Brain microvascular endothelial cell (primary cell): ENCODE measurements around the gene SUSD1.

Experiments used
- DNase-seq: peaks from one replicate; pipeline ENCODE4 v3.0.0-alpha.2; 2020
- H3K27ac ChIP-seq: fragments of 250-450 bp; sonication (Bioruptor Pico); 2 replicates; pipeline ENCODE4 v1.5.1; 2020; ENCODE audit warnings: mild to moderate bottlenecking, moderate library complexity
- H3K27me3 ChIP-seq: fragments of 250-450 bp; sonication (Bioruptor Pico); replicated peaks from 2 replicates; pipeline ENCODE4 v1.5.1; 2020; ENCODE audit warnings: mild to moderate bottlenecking
- H3K36me3 ChIP-seq: fragments of 250-450 bp; sonication (Bioruptor Pico); replicated peaks from 2 replicates; pipeline ENCODE4 v1.5.1; 2020; ENCODE audit warnings: mild to moderate bottlenecking
- H3K4me3 ChIP-seq: 2 replicates; pipeline ENCODE4 v1.5.1; 2011; ENCODE audit warnings: low read depth, mild to moderate bottlenecking, control low read depth, low read length, moderate library complexity
- in situ Hi-C: cut with HindIII; loops from 2 replicates; pipeline ENCODE4 v1.10.0; 2017; ENCODE audit warnings: low sequenced_read_pairs, low pct_ligation_motif_present
- TF ChIP-seq, protein P1 (sequence below): IDR thresholded peaks from 2 replicates; pipeline ENCODE4 v1.5.1; 2011; ENCODE audit warnings: low read depth, mild to moderate bottlenecking, moderate library complexity, low read length, control low read depth, inconsistent platforms; ENCODE audit errors: missing control alignments

SUSD1 gene

DNA sequence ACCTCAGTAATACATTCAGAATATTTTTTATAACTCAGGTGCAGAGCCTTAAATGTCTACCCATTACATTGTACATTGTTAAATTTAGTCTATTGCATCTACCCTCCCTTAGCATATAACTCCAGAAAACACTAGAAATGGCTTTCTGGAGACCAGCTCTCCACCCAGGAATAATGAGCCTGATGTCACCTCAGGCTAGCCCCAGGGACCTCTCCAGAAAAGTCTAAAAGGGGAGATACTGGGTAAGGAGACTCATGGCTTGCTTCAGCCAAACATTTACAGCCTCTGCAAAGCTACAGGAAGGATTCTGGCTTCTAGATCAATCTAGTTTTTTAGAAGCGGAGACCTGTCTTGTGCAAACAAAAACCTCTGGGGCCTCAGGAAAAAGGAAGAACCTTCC, 13.8 kb upstream of the SUSD1 start:
- H3K27me3 ChIP-seq: no peaks in the 10 kb centered on the region
- no peak overlapping the region for H3K4me3 ChIP-seq
- no peak overlapping the region for H3K27ac ChIP-seq
- in situ Hi-C loops: no loop called here
- no peak for DNase-seq
- no peaks in the 10 kb centered on the region for H3K36me3 ChIP-seq
- TF ChIP-seq, protein P1, sequence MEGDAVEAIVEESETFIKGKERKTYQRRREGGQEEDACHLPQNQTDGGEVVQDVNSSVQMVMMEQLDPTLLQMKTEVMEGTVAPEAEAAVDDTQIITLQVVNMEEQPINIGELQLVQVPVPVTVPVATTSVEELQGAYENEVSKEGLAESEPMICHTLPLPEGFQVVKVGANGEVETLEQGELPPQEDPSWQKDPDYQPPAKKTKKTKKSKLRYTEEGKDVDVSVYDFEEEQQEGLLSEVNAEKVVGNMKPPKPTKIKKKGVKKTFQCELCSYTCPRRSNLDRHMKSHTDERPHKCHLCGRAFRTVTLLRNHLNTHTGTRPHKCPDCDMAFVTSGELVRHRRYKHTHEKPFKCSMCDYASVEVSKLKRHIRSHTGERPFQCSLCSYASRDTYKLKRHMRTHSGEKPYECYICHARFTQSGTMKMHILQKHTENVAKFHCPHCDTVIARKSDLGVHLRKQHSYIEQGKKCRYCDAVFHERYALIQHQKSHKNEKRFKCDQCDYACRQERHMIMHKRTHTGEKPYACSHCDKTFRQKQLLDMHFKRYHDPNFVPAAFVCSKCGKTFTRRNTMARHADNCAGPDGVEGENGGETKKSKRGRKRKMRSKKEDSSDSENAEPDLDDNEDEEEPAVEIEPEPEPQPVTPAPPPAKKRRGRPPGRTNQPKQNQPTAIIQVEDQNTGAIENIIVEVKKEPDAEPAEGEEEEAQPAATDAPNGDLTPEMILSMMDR: no peak

DNA sequence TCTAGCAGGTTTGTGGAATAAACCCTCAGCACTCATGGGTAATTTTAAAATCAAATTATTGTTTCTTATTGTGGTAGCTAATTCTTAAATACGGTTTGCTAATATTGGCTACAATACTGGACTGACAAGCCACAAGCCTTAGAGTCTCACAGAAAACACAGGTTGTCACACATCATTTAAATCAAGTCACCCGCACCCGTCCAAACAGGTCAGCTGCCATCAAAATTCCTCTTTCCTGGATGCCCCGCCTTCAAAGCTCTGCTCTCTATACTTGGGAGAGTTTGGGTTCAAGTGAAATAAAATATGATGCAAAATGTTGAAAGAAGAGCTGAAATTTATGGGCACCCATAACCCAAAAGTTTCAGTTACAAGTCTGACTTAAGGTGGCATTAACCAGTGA, 12.3 kb upstream of the SUSD1 start:
- H3K36me3 ChIP-seq: no peaks in the 10 kb centered on the region
- TF ChIP-seq, protein P1: no peak
- in situ Hi-C loops: no loop called here

DNA sequence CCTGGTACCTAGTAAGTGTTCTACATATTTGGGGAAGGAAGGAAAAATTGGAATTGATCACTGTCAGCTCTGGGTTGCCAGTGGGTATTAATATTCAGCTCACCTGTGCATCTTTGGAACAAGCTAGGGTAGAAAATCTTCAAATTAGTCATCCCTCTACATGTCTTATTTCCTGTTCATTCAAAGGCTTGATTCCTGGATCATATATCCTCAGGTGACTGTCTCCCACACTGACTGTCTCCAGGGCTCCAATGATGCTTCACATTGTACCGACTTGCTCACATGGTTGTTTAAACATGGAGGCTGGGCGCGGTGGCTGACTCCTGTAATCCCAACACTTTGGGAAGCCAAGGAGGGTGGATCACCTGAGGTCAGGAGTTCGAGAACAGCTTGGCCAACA, 11.6 kb upstream of the SUSD1 start:
- TF ChIP-seq, protein P1: no peak
- no peaks in the 10 kb centered on the region for H3K27me3 ChIP-seq
- no peaks in the 10 kb centered on the region for H3K36me3 ChIP-seq
- no peak overlapping the region for H3K27ac ChIP-seq
- no peak for DNase-seq
- H3K4me3 ChIP-seq: no peak overlapping the region
- in situ Hi-C loops: no loop called here

More for the DNA sequence above, 12.3 kb upstream of the SUSD1 start:
- Histone ChIP-seq H3K27me3 (no peaks in the 10 kb centered on the region), H3K4me3 (no peak overlapping the region), H3K27ac (no peak overlapping the region)
- DNase-seq: no peak

DNA sequence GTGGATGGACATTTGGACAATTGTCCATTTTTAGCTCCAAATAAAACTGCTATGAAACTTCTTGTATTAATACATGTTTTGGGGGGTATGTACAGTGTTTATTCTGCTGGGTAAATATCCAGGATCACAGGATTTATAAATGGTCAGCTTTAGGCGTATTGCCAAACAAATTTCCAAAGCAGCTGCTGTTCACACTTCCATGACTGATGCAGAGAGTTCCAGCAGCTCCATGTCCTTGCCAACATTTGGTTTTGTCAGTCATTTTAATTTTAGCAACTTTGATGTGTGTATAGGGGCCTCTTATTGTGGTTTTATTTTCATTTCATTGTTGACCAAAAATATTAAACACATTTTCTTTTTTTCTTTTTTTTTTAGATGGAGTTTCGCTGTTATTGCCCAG, 9.8 kb upstream of the SUSD1 start:
- TF ChIP-seq, protein P1: no peak
- H3K27ac ChIP-seq: no peak overlapping the region
- no peaks in the 10 kb centered on the region for H3K36me3 ChIP-seq
- no peak overlapping the region for H3K4me3 ChIP-seq
- in situ Hi-C loops: no loop called here
- DNase-seq: no peak
- no peaks in the 10 kb centered on the region for H3K27me3 ChIP-seq

DNA sequence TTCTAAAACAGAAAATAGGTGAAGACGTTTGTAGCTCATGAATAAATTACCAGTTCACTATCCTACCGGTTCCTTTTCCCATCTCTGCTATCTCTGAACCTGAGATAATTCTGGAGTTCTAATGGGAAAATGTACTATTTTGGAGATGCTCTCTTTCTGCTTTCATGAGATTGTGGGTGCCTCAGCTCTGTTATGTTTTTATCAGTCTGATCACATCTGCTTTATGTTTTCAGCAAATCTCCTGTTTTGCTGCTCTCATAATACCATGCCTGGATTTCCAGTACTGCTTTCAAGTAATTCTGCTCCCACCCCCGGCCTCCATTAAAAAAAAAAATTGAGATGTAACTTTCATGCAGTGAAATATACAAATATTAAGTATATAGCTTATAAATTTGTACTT, 9.1 kb upstream of the SUSD1 start:
- H3K27me3 ChIP-seq: no peaks in the 10 kb centered on the region
- TF ChIP-seq, protein P1: no peak
- no peak for DNase-seq
- no peak overlapping the region for H3K27ac ChIP-seq
- no peak overlapping the region for H3K4me3 ChIP-seq
- no peaks in the 10 kb centered on the region for H3K36me3 ChIP-seq
- in situ Hi-C loops: no loop called here

DNA sequence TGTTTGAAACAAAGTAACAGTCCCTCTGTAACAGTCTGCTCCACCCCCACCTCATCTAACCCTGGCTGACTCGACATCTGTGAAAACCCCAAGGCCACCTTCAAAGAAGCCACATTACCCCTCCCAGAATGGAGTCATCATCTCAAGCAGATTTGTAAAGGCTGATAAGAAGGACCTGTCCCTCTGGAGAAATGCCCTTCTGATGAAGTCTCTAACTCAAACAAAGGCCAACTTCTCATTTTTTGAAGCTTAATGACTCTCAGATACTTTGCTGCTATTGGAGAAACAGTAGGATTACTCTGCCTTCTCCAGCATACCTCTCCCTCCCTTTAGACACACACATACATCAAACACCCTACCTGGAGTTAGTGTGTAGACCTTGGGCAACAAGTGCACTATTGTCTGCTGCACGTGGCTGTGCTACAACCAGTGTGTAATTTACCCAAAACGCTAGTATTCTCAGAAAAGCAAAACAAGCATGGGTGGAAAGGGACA, 5.3 kb upstream of the SUSD1 start:
- DNase-seq: no peak
- TF ChIP-seq, protein P1: no peak
- H3K27ac ChIP-seq: no peak overlapping the region
- H3K27me3 ChIP-seq: no peaks in the 10 kb centered on the region
- no peaks in the 10 kb centered on the region for H3K36me3 ChIP-seq
- H3K4me3 ChIP-seq: no peak overlapping the region
- in situ Hi-C loops: no loop called here
